Measurements from ENCODE around the gene LGALSL. TPM values are rescaled to one million over a fixed set of nuclear protein-coding genes. Genes with fewer than 3 reads are reported as not detected.

The LGALSL gene
- total RNA-seq, 1 donor from 2014 or later: 3.1 TPM

DNA sequence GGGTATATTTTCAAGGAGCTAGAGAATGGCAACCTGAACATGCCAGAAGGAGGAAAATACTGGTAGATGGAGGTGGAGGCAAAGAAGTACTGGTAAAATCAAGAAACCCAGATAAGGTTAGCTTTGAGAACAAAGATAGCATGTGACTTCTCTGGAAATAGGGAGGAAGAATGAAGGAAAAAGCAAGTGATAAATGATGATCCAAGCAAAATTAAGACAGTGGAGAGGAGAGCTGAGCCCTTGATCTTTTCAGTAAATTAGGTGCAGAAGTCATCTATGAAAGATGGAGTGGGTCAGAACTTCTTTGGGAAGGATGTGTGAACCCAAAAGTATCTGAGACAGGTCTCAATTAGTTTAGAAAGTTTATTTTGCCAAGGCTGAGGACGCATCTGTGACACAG, 44.5 kb downstream of the LGALSL start:
- Mint-ChIP-seq H3K36me3 (ENCODE audit: low read depth) (no peaks in the 10 kb centered on the region), H3K27me3 (ENCODE audit: insufficient read depth) (peaks cover 32% of the 10 kb centered on the region), H3K4me3 (no peak overlapping the region), H3K27ac (no peak overlapping the region), H3K4me1 (ENCODE audit: low read depth) (peaks cover 7% of the 10 kb centered on the region), H3K9me3 (no peaks in the 10 kb centered on the region)
- no peak for DNase-seq (ENCODE audit: low spot score)
- intact Hi-C loops (cut with micrococcal nuclease): no loop called here

GRCh38 chr2:64500549-64500948, 46.6 kb downstream of the LGALSL start:
- Mint-ChIP-seq H3K36me3 (ENCODE audit: low read depth) (no peaks in the 10 kb centered on the region), H3K4me3 (no peak overlapping the region), H3K27ac (no peak overlapping the region), H3K9me3 (no peaks in the 10 kb centered on the region), H3K4me1 (ENCODE audit: low read depth) (peaks cover 7% of the 10 kb centered on the region), H3K27me3 (ENCODE audit: insufficient read depth) (peaks cover 23% of the 10 kb centered on the region)
- intact Hi-C loops (cut with micrococcal nuclease): no loop called here
- DNase-seq (ENCODE audit: low spot score): no peak

- Mint-ChIP-seq H3K27ac (no peak overlapping the region), H3K4me3 (no peak overlapping the region), H3K9me3 (no peaks in the 10 kb centered on the region), H3K27me3 (ENCODE audit: insufficient read depth) (peaks cover 16% of the 10 kb centered on the region), H3K36me3 (ENCODE audit: low read depth) (no peaks in the 10 kb centered on the region), H3K4me1 (ENCODE audit: low read depth) (peaks cover 7% of the 10 kb centered on the region)
- DNase-seq (ENCODE audit: low spot score): no peak
- intact Hi-C loops (cut with micrococcal nuclease): no loop called here
Observed at GRCh38 chr2:64501946-64502345, 48.0 kb downstream of the LGALSL start.

- no peak for DNase-seq (ENCODE audit: low spot score)
- peaks cover 15% of the 10 kb centered on the region for H3K27me3 Mint-ChIP-seq (ENCODE audit: insufficient read depth)
- no peaks in the 10 kb centered on the region for H3K36me3 Mint-ChIP-seq (ENCODE audit: low read depth)
- no peak overlapping the region for H3K4me3 Mint-ChIP-seq
- no peaks in the 10 kb centered on the region for H3K9me3 Mint-ChIP-seq
- H3K4me1 Mint-ChIP-seq (ENCODE audit: low read depth): peaks cover 7% of the 10 kb centered on the region
- intact Hi-C loops (cut with micrococcal nuclease): no loop called here
- no peak overlapping the region for H3K27ac Mint-ChIP-seq
Observed at GRCh38 chr2:64502860-64503259, 48.9 kb downstream of the LGALSL start.

DNA sequence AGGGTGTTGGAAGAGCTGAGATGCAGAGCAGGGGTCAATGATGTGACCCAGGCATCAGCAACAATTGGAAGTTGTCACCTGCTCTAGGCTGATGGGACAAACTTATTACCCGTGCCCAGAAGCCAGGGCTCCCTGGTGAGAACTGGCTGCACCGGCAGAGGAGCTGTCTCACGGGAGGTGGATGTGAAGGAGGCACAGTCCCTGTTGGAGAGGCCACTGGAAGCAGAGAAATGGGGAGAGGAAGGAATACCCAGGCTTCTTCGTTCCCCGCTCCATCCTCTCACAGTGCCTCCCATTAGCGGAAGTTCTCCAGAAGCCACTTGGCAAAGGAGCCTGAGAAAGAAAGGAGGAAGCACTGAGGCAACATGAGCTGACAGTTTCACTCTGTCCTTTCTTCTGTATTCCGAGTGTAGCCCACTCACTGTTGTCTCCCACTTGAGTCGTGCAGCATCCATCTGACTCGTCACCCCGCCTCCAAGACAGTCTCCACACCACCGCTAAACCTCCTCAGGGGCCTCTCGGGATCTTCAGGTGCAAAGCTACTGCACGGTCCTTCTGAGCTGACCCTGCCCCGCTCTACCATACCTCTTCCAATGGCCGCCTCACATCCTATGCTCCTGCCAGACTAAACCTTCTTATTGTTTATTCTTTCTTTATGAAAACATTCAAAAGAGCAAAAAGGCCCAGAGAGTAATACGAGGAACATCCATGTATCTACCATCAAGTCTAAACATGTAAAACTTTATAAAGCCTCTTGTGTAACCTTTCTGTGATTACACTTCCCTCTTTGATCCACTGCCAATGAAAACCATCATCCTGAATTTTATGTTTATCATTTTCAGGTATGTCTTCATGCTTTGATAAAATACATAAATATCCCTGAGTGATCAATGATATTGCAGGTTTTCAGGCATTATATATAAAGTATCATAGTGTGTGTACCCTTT, 51.1 kb downstream of the LGALSL start:
- H3K36me3 Mint-ChIP-seq (ENCODE audit: low read depth): no peaks in the 10 kb centered on the region
- no peak for DNase-seq (ENCODE audit: low spot score)
- H3K27ac Mint-ChIP-seq: no peak overlapping the region
- no peaks in the 10 kb centered on the region for H3K4me1 Mint-ChIP-seq (ENCODE audit: low read depth)
- intact Hi-C loops (cut with micrococcal nuclease): no loop called here
- peaks cover 12% of the 10 kb centered on the region for H3K27me3 Mint-ChIP-seq (ENCODE audit: insufficient read depth)
- no peak overlapping the region for H3K4me3 Mint-ChIP-seq
- no peaks in the 10 kb centered on the region for H3K9me3 Mint-ChIP-seq

DNA sequence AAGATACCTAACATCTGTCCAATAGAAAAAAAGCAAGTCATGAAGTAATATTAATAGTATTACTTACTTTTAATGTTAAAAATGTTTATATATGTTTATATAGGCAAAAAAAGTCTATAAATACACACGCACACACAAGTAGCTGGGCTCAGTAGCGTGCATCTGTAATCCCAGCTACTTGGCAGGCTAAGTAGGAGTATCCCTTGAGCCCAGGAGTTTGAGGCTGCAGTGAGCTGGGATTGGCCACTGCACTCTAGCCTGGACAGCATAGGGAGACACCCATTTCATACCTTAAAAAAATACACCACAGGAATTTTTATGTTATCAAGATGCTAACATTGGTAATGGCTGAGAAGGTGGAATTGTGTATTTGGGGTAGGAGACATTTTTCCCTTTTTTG, 52.7 kb downstream of the LGALSL start:
- no peaks in the 10 kb centered on the region for H3K36me3 Mint-ChIP-seq (ENCODE audit: low read depth)
- H3K27me3 Mint-ChIP-seq (ENCODE audit: insufficient read depth): peaks cover 12% of the 10 kb centered on the region
- intact Hi-C loops (cut with micrococcal nuclease): no loop called here
- H3K9me3 Mint-ChIP-seq: no peaks in the 10 kb centered on the region
- H3K4me1 Mint-ChIP-seq (ENCODE audit: low read depth): no peaks in the 10 kb centered on the region
- DNase-seq (ENCODE audit: low spot score): no peak
- H3K27ac Mint-ChIP-seq: no peak overlapping the region
- no peak overlapping the region for H3K4me3 Mint-ChIP-seq

Other genes starting within 250 kb of the LGALSL start
- gene AFTPH, start 70.2 kb downstream of the LGALSL start, total RNA-seq: 42.4 and 43.4 TPM in 2 replicates
- gene SERTAD2, start 199.8 kb downstream of the LGALSL start, total RNA-seq: 27.3 and 28.5 TPM in 2 replicates

Data from activated T-helper 1 cell treated with anti-CD3 and anti-CD28 coated beads, Interleukin-12 subunit alpha, Interleukin-12 subunit beta, Interleukin-2, Interleukin-4 antibody, amounts not matched to agents 30 ng/mL and 10 ng/mL and 1 ng/mL, durations not matched to agents 14 hours and 24 hours and 36 hours (primary cell).